ENCODE results near the gene MKLN1. TPM values are rescaled to one million over a fixed set of nuclear protein-coding genes. Genes with fewer than 3 reads are reported as not detected.

MKLN1 gene
- total and polyA plus RNA-seq, 2 donors (not counting 1 experiment from before 2014, with no cell fraction given), result 8.5 to 68.4 TPM

GRCh38 chr7:131449373-131449902 lies 121.8 kb downstream of the MKLN1 start:
- Mint-ChIP-seq H3K27ac (no peak overlapping the region), H3K9me3 (ENCODE audit: insufficient read depth) (no peaks in the 10 kb centered on the region), H3K27me3 (no peaks in the 10 kb centered on the region), H3K4me3 (no peak overlapping the region), H3K4me1 (peaks cover 7% of the 10 kb centered on the region)
- Histone ChIP-seq H3K4me2 (replicated peaks; ENCODE audit: low read depth, low read length, poor library complexity, severe bottlenecking) (no peak overlapping the region), H2AFZ (ENCODE audit: insufficient read depth, low read depth, low read length, poor library complexity, severe bottlenecking) (no peak overlapping the region), H3K9me3 (ENCODE audit: control extremely low read depth in 1 of 3, control insufficient read depth in 2 of 3, insufficient read depth in 1 of 3, low read length in 2 of 3) (no peaks in the 10 kb centered on the region), H3K79me2 (ENCODE audit: control insufficient read depth, insufficient read depth, low read length) (no peaks in the 10 kb centered on the region), H3K36me3 (replicated peaks in 1 of 2; ENCODE audit: control extremely low read depth in 1 of 2, control insufficient read depth in 1 of 2, extremely low read depth in 1 of 2, insufficient read depth in 2 of 2, low read length in 1 of 2) (peaks cover 8 to 28% of the 10 kb centered on the region in 2 experiments), H3K4me1 (ENCODE audit: control insufficient read depth in 2 of 2, insufficient read depth in 2 of 2, low read length in 2 of 2) (peaks cover under 1 to 1% of the 10 kb centered on the region in 2 donors), H3K27ac (ENCODE audit: low read length in 2 of 2) (no peak overlapping the region), H4K20me1 (ENCODE audit: control insufficient read depth, insufficient read depth, low read length, poor library complexity, severe bottlenecking) (no peaks in the 10 kb centered on the region), H3K9ac (ENCODE audit: low read length) (no peak overlapping the region), H3K4me3 (ENCODE audit: control extremely low read depth in 1 of 5, extremely low read depth in 1 of 5, insufficient read depth in 1 of 5, low read depth in 2 of 5, low read length in 4 of 5) (no peak overlapping the region), H3K27me3 (replicated peaks in 1 of 4; ENCODE audit: control extremely low read depth in 1 of 4, control insufficient read depth in 3 of 4, insufficient read depth in 4 of 4, low read length in 3 of 4) (no peaks in the 10 kb centered on the region)
- intact Hi-C loops (cut with micrococcal nuclease), result no loop called here
- ATAC-seq (ENCODE audit: low read depth) (no peak), DNase-seq (no peak)
- WGBS (ENCODE audit: insufficient coverage), result 100% methylated on average over 1 of the region's 2 CpGs
- POLR2A ChIA-PET, result no interaction called here
- TF ChIP-seq CTCF (IDR thresholded peaks at IDR 0.05) (no peak), EZH2 (IDR thresholded peaks at IDR 0.05; ENCODE audit: borderline replicate concordance, insufficient read depth, low read depth, low read length, poor library complexity, severe bottlenecking) (no peak)
- CTCF ChIA-PET, result no interaction called here

DNA sequence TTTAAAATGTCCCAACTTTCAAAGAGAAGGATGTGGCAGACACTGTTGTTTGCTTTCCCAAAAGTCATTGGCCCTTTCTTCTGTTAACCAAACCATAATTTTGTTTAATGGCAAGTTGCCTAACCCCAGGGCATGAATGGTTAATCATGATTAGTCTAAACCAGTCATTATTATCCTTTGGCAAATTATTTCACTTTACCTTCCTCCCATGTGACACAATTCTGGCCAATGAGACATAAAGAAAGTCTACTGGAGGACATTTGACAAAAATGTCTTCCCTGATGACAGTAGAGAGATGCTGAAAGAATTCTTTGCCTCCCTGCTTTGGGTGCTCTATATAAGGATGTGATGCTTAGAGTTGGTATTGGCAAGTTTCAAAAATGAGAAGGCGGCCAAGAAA lies 126.8 kb downstream of the MKLN1 start:
- DNase-seq, result no peak
- Histone ChIP-seq H3K36me3 (replicated peaks in 1 of 2; ENCODE audit: control extremely low read depth in 1 of 2, control insufficient read depth in 1 of 2, extremely low read depth in 1 of 2, insufficient read depth in 2 of 2, low read length in 1 of 2) (peaks cover 0 to 15% of the 10 kb centered on the region in 2 experiments), H3K4me2 (replicated peaks; ENCODE audit: low read depth, low read length, poor library complexity, severe bottlenecking) (no peak overlapping the region), H3K9ac (ENCODE audit: low read length) (no peak overlapping the region), H2AFZ (ENCODE audit: insufficient read depth, low read depth, low read length, poor library complexity, severe bottlenecking) (no peak overlapping the region), H3K9me3 (ENCODE audit: control extremely low read depth in 1 of 3, control insufficient read depth in 2 of 3, insufficient read depth in 1 of 3, low read length in 2 of 3) (no peaks in the 10 kb centered on the region), H3K27ac (ENCODE audit: low read length in 2 of 2) (no peak overlapping the region), H4K20me1 (ENCODE audit: control insufficient read depth, insufficient read depth, low read length, poor library complexity, severe bottlenecking) (no peaks in the 10 kb centered on the region), H3K4me1 (ENCODE audit: control insufficient read depth in 2 of 2, insufficient read depth in 2 of 2, low read length in 2 of 2) (peaks cover 5 to 8% of the 10 kb centered on the region in 2 donors), H3K4me3 (ENCODE audit: control extremely low read depth in 1 of 5, extremely low read depth in 1 of 5, insufficient read depth in 1 of 5, low read depth in 2 of 5, low read length in 4 of 5) (no peak overlapping the region), H3K79me2 (ENCODE audit: control insufficient read depth, insufficient read depth, low read length) (no peaks in the 10 kb centered on the region), H3K27me3 (replicated peaks in 1 of 4; ENCODE audit: control extremely low read depth in 1 of 4, control insufficient read depth in 3 of 4, insufficient read depth in 4 of 4, low read length in 3 of 4) (no peaks in the 10 kb centered on the region)
- no peak overlapping the region for H3K27ac Mint-ChIP-seq
- intact Hi-C loops (cut with micrococcal nuclease), result no loop called here
- H3K9me3 Mint-ChIP-seq (ENCODE audit: insufficient read depth), result no peaks in the 10 kb centered on the region
- no peak for ATAC-seq (ENCODE audit: low read depth)
- H3K4me3 Mint-ChIP-seq, result no peak overlapping the region
- POLR2A ChIA-PET, result interaction anchor here (0.6 kb wide), 1 partner anchor 24 kb away, joined by 5 read pairs; no protein-coding TSS in a partner anchor
- H3K4me1 Mint-ChIP-seq, result peaks cover 20% of the 10 kb centered on the region
- TF ChIP-seq EZH2 (IDR thresholded peaks at IDR 0.05; ENCODE audit: borderline replicate concordance, insufficient read depth, low read depth, low read length, poor library complexity, severe bottlenecking) (no peak), CTCF (IDR thresholded peaks at IDR 0.05) (no peak)
- CTCF ChIA-PET, result interaction anchor here (0.7 kb wide), 1 partner anchor 33 kb away, joined by 3 read pairs; no protein-coding TSS in a partner anchor
- H3K27me3 Mint-ChIP-seq, result no peaks in the 10 kb centered on the region
- no CpG with 5 or more reads among the region's 1 CpG for WGBS (ENCODE audit: insufficient coverage)

Data from B cell (primary cell).